GM18498 (cell line): ENCODE measurements around the gene CPVL.

Experiments
- ATAC-seq: cut with Tn5 transposase; IDR thresholded peaks from one replicate; pipeline ENCODE4 v1.9.1; 2021; ENCODE audit warnings: mild to moderate bottlenecking, moderate library complexity; ENCODE audit not compliant: unreplicated experiment

The CPVL gene

DNA sequence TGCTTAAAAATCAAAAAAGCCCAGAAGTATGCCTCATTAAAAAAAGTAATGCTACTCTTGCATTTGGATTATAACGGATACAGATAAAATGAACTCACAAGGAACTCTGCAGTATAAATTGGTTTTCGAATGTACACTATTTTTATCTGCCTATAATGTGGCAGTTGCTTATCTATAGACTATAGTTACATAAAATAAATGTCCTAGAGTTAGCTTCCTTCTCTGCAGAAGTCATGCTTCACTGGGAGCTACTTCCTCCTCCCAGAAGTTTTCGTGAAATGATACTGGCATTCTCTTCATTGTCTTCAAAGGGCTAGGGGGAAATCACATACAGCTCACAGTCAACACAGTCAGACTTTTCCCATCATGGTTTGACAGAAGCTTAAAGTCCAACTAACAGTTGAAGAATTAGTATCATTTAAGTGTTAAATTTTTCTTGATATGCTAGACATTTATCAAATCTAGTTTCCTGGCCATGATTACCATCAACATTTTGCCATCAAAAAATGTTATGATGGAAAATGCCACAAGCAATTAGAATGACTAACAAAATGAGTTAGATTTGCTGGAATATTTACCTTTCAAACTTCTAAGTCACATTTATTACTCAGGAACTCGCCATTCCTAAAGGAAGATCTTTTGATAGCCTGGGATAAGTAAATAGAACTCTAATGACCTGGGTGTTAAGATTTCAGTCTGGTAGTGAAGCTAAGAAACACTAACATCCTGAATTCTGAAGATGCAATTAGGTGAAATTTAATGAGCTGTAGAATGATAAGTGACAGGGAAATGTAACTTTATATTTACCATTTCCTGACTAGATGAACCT is 100.9 kb downstream of the CPVL start:
- ATAC-seq, result no peak

DNA sequence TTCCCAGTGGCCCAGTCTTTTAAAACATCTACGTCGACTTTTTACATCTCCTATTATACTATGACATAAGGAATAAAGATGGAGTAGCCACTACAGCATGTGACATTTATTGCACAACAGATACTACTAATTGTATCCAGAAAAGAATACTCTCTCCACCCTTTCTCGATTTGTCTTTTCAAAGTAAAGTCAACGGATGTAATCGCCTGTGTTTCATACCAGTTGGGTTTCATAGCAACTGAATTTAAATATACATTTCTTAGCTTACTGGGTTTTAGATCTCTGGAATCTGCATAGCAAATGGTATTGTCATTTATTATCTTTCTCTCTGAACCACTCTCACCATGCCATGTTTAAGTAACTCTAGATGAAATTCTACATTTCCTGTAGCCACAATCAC is 101.8 kb downstream of the CPVL start:
- no peak for ATAC-seq

DNA sequence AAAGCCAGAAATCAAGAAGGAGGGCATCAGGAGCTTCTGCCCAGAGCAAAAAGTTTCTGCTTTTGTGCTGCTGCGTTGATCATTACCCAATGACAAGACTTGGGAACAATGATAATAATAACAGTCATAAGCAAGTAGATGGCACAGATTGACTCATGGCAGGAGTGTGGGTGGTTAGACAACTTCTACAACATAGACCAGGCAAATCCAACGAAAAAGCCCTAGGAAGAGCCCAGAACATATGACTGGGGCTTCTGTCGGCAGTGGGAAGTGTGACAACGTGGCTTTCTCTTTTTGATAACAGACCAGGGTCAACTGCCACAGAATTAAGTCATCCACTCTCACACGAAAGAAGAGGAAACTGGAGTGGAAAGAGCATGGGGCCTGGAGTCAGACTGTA is 102.8 kb downstream of the CPVL start:
- ATAC-seq, result no peak

DNA sequence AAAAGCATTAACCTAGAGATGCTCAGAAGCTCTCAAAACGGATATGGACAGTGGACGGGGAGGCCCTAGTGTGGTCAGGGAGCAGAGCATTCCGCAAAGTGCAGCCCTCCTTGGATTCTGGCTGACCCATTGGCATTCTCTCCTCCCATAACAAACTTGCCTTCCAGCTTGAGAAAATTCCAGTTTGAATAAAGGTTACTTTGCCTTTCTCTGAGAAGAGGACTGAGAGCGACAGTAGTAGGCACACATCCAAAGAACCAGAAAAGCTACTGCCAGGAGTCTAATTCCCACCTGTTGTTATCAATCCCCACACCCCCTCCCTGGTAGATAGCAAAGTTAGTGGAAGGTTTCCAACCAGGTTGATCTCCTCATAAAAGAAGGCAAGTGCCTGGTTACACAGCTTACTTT is 103.5 kb downstream of the CPVL start:
- ATAC-seq, result no peak

DNA sequence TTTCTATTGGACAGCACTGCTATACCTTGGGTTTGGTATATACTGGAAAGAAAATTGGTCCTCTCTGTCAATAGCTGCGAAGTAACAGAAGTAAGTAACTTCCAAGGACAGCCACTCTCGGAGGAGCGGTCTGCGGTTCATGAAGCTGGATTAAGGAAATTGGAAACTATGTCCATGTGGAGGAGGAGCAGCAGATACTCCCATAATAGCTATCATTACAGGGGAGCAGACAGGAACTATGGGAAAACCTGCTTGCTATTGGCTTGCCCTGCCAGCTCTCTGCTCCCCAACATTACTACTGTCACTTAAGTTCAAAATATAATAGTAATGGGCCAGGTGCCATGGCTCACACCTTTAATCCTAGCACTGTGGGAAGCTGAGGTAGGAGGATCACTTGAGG is 104.3 kb downstream of the CPVL start:
- no peak for ATAC-seq

DNA sequence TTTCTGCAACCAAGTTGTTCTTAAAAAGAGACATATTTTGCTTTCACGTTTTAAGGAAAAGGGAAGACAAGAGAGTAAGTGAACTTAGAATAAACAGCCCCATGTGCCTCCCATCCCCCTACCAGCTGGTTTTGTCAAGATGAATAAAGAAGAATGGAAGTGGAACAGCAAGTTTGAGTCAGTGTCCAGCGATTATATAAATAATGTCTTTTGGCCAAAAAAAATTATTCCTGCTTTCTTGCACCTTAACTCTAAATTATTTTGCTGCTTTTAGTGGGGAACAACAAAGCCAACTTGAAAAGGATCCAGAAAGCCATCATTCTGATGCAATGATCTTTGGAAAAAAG is 105.8 kb downstream of the CPVL start:
- no peak for ATAC-seq

DNA sequence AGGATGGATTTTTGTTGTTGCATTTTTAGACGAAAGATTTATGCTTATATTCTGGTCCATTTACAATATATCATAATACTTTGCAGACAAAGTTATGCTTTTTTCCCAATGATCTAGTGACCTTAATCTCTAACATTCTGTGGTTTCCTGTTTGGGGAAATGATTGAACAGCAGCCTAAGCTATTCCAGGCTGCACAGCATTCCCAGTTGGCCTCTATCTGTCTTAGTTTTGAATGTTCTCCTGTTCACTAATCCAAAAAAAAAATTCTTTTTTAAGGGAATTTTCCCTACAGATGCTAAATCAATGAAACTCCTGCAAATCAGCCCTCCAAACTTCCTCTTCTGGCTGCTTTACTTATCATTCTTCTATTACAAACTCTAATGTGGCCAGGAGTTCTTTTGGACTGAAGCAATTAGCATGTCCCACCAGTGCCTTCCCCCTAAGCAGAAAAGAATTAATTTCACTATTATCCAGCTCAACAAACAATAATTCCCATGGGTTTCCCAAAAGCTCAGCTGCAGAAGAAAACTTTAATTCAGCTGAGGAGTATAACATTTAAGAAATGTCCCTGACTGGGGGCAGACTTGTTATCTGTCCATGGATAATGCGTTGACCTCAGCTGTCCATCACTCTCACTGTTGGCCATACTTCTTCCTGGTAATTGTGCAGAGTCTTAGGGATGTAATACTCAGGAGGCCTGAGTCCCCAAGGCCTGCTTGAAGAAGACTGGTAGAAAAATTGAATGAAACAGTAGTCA is 106.3 kb downstream of the CPVL start:
- ATAC-seq, result no peak

DNA sequence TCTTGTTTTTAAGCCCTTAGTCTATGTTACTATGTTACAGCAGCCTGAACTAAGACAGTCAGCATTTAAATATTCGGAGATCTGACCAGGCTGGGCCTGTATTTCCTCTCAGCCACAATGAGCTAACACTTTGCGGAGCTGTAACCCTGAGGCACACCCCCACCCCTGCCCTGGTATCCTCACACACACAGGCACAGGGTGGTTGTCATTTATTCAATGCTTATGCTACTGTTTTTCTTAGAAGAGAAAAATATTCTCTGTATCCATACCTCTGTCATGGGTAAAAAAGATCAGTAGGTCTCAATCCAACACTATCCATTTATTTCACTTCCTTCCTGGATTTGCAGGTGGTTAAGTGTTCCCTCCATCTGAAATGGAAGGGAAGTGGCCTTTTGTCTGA is 107.9 kb downstream of the CPVL start:
- ATAC-seq, result no peak

DNA sequence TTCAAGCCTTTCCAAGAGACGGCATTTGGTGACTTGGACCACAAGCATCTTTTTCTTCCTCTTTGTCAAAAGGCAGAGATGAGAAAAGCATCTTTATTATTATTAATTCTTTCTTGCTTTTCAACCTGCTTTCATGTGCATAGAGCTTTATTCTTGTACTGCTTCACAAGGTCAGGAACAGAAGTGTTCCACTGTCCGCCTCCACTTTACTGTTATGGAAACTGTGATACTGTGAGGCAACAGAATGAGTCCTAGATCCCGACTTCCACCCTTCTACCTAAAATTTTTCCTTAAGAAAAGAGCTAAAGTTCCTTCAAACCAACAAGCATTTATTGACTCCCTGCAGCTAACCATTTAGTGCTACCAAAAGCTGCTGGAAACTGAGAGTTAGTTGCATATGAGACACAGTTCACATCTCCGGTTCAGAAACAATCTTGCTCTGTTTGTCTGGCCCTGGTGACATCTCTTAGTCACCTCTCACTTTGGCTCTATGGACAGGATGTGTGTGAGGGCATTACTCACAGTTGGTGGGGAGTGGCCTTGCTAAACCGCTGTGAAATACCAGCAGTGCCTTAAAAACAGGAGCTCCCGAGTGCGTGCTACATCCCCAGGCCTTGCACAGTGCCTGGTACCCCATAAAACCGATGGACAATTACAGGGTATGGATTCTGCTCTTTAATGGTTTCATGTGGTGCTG is 111.1 kb downstream of the CPVL start:
- ATAC-seq, result no peak

DNA sequence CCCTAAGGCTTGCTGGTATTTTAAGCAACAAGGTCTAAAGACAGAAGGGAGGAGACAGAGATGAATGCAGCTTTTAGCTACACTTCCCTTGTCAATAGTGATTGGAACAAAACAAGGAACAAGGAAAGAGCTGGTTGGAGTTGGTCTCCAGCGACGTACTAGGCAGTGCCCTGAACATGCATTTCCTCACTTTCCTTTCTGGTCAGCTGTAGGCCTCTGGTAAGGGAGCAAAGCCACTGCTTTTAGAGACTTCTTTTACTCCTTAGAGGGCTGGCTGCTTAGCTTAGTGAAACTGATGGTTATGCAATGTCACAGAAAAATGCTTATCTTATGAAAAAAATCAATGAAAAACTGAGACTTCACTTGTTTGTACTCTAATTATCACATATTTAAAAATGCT is 112.8 kb downstream of the CPVL start:
- ATAC-seq, result no peak

DNA sequence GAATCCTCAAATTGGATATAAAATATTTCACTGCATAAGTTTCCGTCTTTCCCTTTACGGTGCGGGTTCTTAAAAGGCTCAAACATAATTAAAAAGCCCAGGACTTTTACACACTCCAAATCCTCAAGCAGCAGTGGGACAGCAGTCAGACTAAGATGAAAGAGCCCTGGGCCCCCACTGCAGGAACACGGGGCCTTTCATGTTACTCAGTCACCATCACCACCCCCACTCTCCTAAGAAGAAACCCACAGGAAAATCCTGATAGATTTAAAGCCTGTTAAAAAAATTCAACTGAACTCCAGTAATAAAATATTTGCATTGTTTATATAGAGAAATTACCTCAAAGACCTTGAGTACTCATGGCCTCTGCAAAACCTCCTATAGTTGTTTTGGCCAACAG is 114.2 kb downstream of the CPVL start:
- no peak for ATAC-seq

DNA sequence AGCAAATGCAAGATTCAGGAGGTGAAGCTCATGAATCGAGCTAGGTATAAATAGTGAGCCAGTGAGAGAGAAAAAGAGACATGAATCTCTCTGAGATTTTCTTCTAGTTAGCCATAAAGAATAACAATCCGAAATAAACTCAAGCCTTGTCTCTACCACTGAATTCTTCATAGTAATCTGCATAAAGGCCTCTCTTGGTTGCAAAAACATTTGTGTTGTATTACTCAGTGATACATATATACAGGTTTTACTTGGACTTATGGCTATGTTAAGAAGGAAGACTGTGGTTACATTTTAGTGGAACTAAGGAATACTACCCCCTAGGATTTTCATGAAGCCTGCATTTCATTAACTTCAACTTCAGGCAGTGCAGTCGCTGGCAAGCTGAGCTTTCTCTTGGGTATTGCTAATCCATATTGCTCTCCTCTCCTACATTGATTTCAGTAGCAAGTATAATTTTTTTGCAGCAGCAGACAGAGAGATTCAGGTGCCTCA is 115.5 kb downstream of the CPVL start:
- no peak for ATAC-seq

DNA sequence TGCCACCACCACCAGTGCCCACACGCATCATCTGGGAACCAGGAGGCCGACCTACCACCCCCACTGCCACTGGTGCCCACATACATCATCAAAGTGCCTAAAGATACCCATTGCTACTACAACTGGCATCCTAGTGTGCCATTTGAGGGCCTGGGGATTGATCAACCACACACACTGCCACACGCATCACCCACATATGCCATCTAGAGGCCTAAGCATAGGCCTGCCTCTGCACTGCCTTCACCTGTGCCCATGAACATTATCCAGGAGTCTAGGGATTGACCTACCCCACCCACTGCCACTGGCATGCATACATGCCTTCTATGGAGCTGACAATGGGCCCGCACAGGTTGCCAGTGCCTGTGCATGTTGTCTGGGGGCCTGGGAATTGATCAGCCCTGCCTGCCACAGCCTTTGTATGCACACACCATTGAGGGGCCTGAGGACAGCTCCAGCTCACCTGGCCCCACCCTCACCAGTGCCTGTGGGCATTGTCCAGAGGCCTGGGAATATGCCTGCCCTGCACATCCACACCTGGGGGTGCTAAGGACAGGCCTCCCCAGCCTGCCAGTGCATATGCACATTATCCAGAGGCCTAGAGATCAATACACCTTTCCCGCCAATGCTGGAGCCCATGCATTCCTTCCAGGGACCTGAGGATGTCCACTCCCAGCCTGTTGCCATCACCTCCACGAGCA is 123.9 kb downstream of the CPVL start:
- no peak for ATAC-seq

DNA sequence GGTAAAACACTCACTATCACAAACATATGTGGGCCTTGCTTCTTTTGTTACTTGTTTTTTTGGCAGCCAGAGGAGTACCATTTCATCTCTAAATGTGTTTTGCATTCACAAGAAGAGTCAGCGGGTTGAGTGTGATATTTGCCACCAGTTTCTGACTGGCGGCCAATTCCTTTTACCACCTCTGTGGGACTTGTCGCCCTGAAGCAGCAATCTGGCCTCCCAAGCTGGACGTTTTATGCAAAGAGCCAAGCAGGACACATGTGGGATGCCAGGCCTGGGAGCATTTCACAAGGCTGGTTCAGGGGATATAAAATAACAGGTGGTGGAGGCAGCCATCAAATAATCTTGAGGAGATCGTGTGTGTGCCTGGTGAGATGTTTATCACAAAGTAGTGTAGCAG is 126.4 kb downstream of the CPVL start:
- no peak for ATAC-seq

DNA sequence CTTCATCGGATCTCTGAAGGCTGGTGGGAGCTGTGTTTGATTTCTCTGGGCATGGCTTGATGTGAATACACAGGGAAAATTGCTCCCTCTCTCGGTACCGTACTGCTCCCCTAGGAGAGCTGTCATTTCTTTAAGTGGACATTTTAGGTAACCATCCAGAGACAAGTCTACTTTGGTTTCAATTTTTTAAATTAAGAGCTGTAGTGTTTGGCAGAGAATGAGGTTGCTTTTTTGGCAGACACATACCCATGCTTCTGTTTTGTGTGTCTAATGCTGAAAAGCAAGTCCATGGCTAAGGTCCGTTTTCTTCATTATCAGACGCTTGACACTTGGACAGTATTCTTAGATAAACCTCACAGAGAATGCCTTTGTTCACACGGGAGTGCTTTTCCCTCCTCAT is 127.0 kb downstream of the CPVL start:
- no peak for ATAC-seq

DNA sequence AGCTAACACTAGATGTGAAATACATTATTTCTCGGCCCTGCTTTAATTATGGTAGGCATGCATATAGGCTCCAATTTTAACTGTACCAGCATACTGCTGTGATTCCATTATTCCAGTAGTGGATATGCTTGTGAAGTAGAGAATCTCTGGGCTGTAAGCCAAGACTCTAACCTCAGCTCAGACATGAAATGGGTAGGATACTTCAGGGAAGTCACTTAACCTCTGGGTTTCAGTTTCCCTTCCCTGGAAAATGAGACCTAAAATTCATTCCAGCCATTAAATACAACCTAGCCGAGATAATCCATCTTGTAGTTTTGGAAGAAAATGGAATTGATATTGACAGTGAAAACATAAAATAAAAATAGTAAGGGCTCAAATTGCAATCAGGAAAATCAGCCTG is 128.6 kb downstream of the CPVL start:
- no peak for ATAC-seq

DNA sequence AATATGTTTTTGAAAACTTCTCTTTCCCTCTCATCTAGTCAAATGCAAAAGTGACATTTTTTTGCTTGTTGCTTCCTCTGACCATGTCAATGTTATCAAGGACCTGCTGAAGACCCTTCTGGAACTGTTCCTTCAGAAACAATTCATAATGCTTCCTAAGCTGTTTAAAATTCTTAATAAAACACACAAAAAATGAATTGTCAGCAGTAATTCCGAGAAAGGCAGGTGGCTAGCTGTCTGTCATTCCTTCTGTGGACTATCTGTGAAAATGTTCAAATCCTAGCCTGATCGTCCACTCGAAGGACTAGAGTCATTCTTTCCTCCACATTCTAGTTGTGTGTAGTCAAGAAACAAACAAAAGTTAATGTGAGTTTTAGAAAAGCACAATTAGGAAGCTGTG is 131.6 kb downstream of the CPVL start:
- ATAC-seq, result no peak

DNA sequence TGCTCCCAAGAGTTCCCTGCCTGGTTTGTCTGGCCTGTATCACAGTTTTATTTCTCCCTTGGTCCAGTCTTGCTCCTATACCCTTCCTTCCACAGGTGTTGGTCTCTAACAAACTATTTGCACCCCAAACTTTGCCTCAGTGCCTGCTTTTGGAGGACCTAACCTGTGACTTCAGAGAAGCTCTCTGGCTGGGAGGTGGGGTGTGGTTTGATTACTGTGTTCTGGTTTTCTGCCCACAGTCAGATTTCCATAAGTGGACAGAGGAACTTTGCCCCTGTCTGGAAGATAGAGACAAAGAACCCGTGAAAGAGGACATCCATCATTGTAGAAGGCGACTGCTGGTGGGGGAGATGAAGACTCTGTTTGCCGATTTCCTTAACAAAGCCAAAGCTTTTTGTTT is 132.4 kb downstream of the CPVL start:
- ATAC-seq, result no peak

DNA sequence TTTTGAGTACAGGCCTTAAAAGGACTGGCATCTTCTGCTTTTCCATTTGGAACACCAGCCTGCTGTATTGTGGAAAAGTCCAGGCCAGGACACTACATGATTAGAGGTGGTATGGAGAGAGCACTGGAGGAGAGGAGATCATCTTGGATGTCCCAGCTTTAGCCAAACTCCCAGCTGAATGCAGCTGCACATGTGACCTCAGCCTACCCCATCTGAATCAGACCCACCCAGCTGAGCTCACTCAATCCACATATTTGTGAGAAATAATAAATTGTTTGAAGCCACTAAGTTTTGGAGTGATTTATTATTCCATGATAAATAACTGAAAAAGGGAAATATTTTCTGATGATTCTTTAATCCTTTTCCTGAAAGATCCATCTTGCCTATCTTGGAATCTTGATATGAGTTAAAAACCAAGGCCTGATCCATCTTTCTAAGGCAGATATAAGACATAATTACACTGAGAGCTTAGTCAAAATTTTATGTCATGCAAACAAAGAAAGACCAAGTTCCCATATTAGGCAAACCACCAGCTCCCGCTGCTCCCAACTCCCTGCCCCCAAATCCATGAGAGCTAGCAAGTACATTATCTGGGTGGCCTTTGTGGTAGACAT is 133.1 kb downstream of the CPVL start:
- no peak for ATAC-seq

DNA sequence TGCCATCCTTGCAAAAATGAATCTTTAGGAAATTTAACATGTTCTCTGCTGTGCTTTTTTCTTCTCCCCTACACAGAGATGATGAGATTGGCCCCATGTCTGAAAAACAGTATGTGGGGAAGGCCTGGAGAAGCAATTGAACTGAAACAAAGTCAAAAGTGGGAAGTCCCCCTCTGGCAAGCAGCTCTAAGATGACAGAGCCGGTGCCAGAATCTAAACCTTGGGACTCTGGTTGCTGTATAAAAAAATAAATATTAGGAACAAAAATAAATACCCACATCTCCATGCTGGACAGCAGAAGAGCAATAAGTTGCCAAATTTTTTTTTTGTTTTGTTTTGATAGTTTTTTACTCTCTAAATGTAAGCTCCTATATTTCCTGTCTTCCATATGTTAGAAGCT is 136.4 kb downstream of the CPVL start:
- no peak for ATAC-seq

DNA sequence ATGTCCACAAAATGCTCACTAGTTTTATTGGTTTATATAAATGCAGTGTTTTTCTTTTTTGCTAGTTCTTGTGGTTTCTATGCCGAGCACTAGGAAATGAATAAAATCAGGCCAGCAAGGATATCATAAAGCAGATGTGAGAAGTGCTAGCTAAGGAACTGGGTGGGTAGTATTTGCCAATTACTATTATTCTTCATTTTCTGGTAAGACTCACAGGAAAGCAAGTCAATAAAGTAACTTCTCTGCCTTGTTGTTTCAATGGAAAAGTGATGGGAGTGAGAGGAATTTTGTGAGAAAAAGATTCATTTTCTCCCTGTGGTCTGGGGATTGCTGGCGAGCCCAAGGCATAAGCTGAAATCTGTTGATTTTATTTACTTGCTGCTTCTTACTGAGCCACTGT is 137.7 kb downstream of the CPVL start:
- no peak for ATAC-seq
